ENCODE measurements around the gene CGRRF1.

Gene CGRRF1

GRCh38 chr14:54515670-54516069, 6.0 kb downstream of the CGRRF1 start:
- H3K4me3 ChIP-seq (replicated peaks in 1 of 2; ENCODE audit: low read depth in 2 of 2, low read length in 2 of 2): no peak overlapping the region
- no peak for DNase-seq (ENCODE audit: low read depth in 2 of 2)
- no peak for TF ChIP-seq CTCF (IDR thresholded peaks at IDR 0.05; ENCODE audit: low read depth, low read length)

GRCh38 chr14:54516709-54517108, 7.0 kb downstream of the CGRRF1 start:
- no peak for TF ChIP-seq CTCF (IDR thresholded peaks at IDR 0.05; ENCODE audit: low read depth, low read length)
- H3K4me3 ChIP-seq (replicated peaks in 1 of 2; ENCODE audit: low read depth in 2 of 2, low read length in 2 of 2): no peak overlapping the region
- no peak for DNase-seq (ENCODE audit: low read depth in 2 of 2)

- TF ChIP-seq CTCF (IDR thresholded peaks at IDR 0.05; ENCODE audit: low read depth, low read length): no peak
- no peak overlapping the region for H3K4me3 ChIP-seq (replicated peaks in 1 of 2; ENCODE audit: low read depth in 2 of 2, low read length in 2 of 2)
- DNase-seq (ENCODE audit: low read depth in 2 of 2): no peak
Observed at GRCh38 chr14:54524410-54524809, 14.7 kb downstream of the CGRRF1 start.

- no peak for TF ChIP-seq CTCF (IDR thresholded peaks at IDR 0.05; ENCODE audit: low read depth, low read length)
- no peak overlapping the region for H3K4me3 ChIP-seq (replicated peaks in 1 of 2; ENCODE audit: low read depth in 2 of 2, low read length in 2 of 2)
- no peak for DNase-seq (ENCODE audit: low read depth in 2 of 2)
Observed at GRCh38 chr14:54528973-54529372, 19.3 kb downstream of the CGRRF1 start.

GRCh38 chr14:54529811-54530210, 20.1 kb downstream of the CGRRF1 start:
- TF ChIP-seq CTCF (IDR thresholded peaks at IDR 0.05; ENCODE audit: low read depth, low read length): no peak
- DNase-seq (ENCODE audit: low read depth in 2 of 2): peak; percentile 61 to 73
- no peak overlapping the region for H3K4me3 ChIP-seq (replicated peaks in 1 of 2; ENCODE audit: low read depth in 2 of 2, low read length in 2 of 2)

GRCh38 chr14:54532111-54533012, 22.7 kb downstream of the CGRRF1 start:
- no peak for TF ChIP-seq CTCF (IDR thresholded peaks at IDR 0.05; ENCODE audit: low read depth, low read length)
- no peak overlapping the region for H3K4me3 ChIP-seq (replicated peaks in 1 of 2; ENCODE audit: low read depth in 2 of 2, low read length in 2 of 2)
- DNase-seq (ENCODE audit: low read depth in 2 of 2): no peak
